ENCODE data around the gene TMEM101. TPM values are rescaled to one million over a fixed set of nuclear protein-coding genes. Genes with fewer than 3 reads are reported as not detected.

The TMEM101 gene
- total and polyA plus RNA-seq, 2 of the 13 experiments (the other 11 are each of a cell fraction or from before 2014, with no cell fraction given), result 72.0 to 100 TPM

DNA sequence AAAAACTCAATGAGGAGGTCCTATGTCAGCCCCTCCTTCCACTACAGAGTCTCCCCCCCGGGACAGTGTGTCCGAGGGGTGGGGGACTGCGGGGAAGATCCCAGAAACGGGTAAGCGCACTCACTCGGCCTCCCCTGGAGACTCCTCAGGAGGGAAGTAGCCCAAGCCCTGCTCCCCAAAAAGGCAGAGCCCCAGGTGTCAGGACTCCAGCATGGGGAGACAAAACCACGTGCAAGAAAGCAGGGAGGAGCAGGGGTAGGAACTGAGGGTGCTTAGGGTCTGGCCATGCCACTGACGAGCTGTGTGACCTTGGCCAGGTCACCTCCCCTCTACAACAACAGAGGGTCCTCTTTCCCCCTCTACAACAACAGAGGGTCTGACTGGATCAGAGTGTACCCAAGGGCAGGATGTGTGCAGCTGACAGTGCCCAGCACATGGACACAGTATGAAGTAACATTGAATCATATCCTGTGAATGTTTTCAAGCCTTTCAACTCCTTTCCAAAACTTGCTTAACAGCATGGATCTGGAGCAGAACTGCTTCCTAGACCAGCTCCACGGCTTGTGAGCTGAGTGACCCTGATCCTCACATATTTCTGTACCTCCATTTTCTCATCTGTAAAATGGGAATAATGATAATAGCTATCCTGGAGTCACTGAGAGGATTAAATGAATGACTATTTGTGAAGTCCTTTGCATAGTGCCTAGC is 12.5 kb downstream of the TMEM101 start (continued):
- TF ChIP-seq, protein P1, sequence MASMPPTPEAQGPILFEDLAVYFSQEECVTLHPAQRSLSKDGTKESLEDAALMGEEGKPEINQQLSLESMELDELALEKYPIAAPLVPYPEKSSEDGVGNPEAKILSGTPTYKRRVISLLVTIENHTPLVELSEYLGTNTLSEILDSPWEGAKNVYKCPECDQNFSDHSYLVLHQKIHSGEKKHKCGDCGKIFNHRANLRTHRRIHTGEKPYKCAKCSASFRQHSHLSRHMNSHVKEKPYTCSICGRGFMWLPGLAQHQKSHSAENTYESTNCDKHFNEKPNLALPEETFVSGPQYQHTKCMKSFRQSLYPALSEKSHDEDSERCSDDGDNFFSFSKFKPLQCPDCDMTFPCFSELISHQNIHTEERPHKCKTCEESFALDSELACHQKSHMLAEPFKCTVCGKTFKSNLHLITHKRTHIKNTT (CRISPR knock-in tag; IDR thresholded peaks at IDR 0.05), result no peak
- peak; percentile 57; the same call in 1 of the 2 replicates for TF ChIP-seq REPIN1 (CRISPR knock-in tag; IDR thresholded peaks at IDR 0.05; ENCODE audit: borderline replicate concordance, low read depth)
- TF ChIP-seq, protein P2, sequence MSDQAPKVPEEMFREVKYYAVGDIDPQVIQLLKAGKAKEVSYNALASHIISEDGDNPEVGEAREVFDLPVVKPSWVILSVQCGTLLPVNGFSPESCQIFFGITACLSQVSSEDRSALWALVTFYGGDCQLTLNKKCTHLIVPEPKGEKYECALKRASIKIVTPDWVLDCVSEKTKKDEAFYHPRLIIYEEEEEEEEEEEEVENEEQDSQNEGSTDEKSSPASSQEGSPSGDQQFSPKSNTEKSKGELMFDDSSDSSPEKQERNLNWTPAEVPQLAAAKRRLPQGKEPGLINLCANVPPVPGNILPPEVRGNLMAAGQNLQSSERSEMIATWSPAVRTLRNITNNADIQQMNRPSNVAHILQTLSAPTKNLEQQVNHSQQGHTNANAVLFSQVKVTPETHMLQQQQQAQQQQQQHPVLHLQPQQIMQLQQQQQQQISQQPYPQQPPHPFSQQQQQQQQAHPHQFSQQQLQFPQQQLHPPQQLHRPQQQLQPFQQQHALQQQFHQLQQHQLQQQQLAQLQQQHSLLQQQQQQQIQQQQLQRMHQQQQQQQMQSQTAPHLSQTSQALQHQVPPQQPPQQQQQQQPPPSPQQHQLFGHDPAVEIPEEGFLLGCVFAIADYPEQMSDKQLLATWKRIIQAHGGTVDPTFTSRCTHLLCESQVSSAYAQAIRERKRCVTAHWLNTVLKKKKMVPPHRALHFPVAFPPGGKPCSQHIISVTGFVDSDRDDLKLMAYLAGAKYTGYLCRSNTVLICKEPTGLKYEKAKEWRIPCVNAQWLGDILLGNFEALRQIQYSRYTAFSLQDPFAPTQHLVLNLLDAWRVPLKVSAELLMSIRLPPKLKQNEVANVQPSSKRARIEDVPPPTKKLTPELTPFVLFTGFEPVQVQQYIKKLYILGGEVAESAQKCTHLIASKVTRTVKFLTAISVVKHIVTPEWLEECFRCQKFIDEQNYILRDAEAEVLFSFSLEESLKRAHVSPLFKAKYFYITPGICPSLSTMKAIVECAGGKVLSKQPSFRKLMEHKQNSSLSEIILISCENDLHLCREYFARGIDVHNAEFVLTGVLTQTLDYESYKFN (CRISPR knock-in tag; conservative IDR thresholded peaks at IDR 0.05), result peak; percentile 62
- TF ChIP-seq ZSCAN12 (CRISPR knock-in tag; IDR thresholded peaks at IDR 0.05), result 0 out of 2 replicates have a peak, but pooled peaks have one; percentile 34
- TF ChIP-seq SMARCE1 (IDR thresholded peaks at IDR 0.05; ENCODE audit: borderline replicate concordance), result no peak
- TF ChIP-seq ETV6 (CRISPR knock-in tag; conservative IDR thresholded peaks at IDR 0.05), result no peak
- TF ChIP-seq ZNF121 (CRISPR knock-in tag; IDR thresholded peaks at IDR 0.05), result no peak
- TF ChIP-seq, protein P3, sequence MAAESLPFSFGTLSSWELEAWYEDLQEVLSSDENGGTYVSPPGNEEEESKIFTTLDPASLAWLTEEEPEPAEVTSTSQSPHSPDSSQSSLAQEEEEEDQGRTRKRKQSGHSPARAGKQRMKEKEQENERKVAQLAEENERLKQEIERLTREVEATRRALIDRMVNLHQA (CRISPR knock-in tag; IDR thresholded peaks at IDR 0.05), result no peak
- TF ChIP-seq ARHGAP35 (CRISPR knock-in tag; IDR thresholded peaks at IDR 0.05; ENCODE audit: borderline replicate concordance), result no peak
- TF ChIP-seq HOXA5 (CRISPR knock-in tag; IDR thresholded peaks at IDR 0.05), result peak; percentile 88
- peak; percentile 99 for TF ChIP-seq ZMYM3 (CRISPR knock-in tag; IDR thresholded peaks at IDR 0.05)
- TF ChIP-seq KAT8 (CRISPR knock-in tag; IDR thresholded peaks at IDR 0.05), result peak; percentile 78
- TF ChIP-seq ZNF607 (CRISPR knock-in tag; IDR thresholded peaks at IDR 0.05; ENCODE audit: borderline replicate concordance), result peak; percentile 57
- TF ChIP-seq PAF1 (CRISPR knock-in tag; IDR thresholded peaks at IDR 0.05), result no peak; the same call in 1 of the 2 replicates
- peak; percentile 21; the same call in 1 of the 2 replicates for TF ChIP-seq DPF2 (CRISPR knock-in tag; IDR thresholded peaks at IDR 0.05; ENCODE audit: borderline replicate concordance, low read depth)
- TF ChIP-seq, protein P4, sequence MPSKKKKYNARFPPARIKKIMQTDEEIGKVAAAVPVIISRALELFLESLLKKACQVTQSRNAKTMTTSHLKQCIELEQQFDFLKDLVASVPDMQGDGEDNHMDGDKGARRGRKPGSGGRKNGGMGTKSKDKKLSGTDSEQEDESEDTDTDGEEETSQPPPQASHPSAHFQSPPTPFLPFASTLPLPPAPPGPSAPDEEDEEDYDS (CRISPR knock-in tag; IDR thresholded peaks at IDR 0.05), result peak; percentile 56; the same call in 1 of the 2 replicates
- no peak for TF ChIP-seq ONECUT2 (CRISPR knock-in tag; IDR thresholded peaks at IDR 0.05)
- TF ChIP-seq ZNF567 (CRISPR knock-in tag; IDR thresholded peaks at IDR 0.05; ENCODE audit: borderline replicate concordance), result no peak
- no peak for TF ChIP-seq RELA (CRISPR knock-in tag; IDR thresholded peaks at IDR 0.05)
- TF ChIP-seq, protein P5, sequence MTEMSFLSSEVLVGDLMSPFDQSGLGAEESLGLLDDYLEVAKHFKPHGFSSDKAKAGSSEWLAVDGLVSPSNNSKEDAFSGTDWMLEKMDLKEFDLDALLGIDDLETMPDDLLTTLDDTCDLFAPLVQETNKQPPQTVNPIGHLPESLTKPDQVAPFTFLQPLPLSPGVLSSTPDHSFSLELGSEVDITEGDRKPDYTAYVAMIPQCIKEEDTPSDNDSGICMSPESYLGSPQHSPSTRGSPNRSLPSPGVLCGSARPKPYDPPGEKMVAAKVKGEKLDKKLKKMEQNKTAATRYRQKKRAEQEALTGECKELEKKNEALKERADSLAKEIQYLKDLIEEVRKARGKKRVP (CRISPR knock-in tag; IDR thresholded peaks at IDR 0.05), result peak in 1 of 2 experiments; percentile 100; a peak in 2 of 4 replicates
- no peak for TF ChIP-seq FOXK2 (IDR thresholded peaks at IDR 0.05)

All from HepG2 (cell line).